ENCODE results near the gene RHBDD1.

The RHBDD1 gene

GRCh38 chr2:226868331-226869162 lies 32.7 kb downstream of the RHBDD1 start:
- Histone ChIP-seq H3K27me3 (ENCODE audit: control insufficient read depth, insufficient read depth, low read length, poor library complexity, severe bottlenecking) (no peaks in the 10 kb centered on the region), H3K4me3 (ENCODE audit: insufficient read depth, low read depth, low read length) (no peak overlapping the region), H3K27ac (ENCODE audit: insufficient read depth, low read depth, low read length, poor library complexity, severe bottlenecking) (no peak overlapping the region), H3K36me3 (ENCODE audit: control insufficient read depth, insufficient read depth, low read length) (peaks cover 4% of the 10 kb centered on the region), H3K9me3 (ENCODE audit: control insufficient read depth, low read length) (no peaks in the 10 kb centered on the region), H3K4me1 (ENCODE audit: control insufficient read depth, insufficient read depth, low read length) (peaks cover 15% of the 10 kb centered on the region)
- 38 to 45% methylated on average over 6 to 7 of the region's 7 CpGs for WGBS, 2 experiments

GRCh38 chr2:226869371-226869770 lies 33.5 kb downstream of the RHBDD1 start:
- 74 to 75% methylated on average over 5 of the region's 5 CpGs for WGBS, 2 experiments
- H3K4me1 ChIP-seq (ENCODE audit: control insufficient read depth, insufficient read depth, low read length) = peaks cover 15% of the 10 kb centered on the region
- no peaks in the 10 kb centered on the region for H3K27me3 ChIP-seq (ENCODE audit: control insufficient read depth, insufficient read depth, low read length, poor library complexity, severe bottlenecking)
- peaks cover 4% of the 10 kb centered on the region for H3K36me3 ChIP-seq (ENCODE audit: control insufficient read depth, insufficient read depth, low read length)
- no peaks in the 10 kb centered on the region for H3K9me3 ChIP-seq (ENCODE audit: control insufficient read depth, low read length)
- no peak overlapping the region for H3K4me3 ChIP-seq (ENCODE audit: insufficient read depth, low read depth, low read length)
- no peak overlapping the region for H3K27ac ChIP-seq (ENCODE audit: insufficient read depth, low read depth, low read length, poor library complexity, severe bottlenecking)

DNA sequence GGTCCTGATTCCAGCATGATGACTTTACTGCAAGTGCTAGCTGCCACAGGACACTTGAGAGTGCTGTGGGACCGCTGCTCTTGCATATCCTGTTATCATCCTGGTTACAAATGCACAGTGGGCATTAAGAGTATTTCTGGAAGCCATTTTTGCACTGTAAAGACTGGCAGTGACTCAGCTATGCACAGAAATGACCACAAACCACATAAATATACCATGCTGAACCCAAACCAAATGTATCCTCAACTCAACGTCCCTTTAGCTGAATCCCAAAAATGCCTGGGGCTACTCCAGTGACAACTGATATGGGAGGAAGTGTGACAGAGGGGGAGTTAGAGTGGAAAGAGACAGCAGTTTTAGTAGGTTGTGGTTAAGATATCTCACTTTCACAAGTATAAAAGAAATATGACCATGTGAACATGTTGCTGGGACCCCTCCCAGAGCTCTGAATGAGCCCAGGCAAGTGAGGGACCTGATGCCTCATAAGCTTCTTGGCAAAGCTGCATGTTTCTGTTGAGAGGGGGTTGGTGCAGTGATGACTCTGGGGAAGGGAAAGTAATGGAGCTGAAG lies 37.3 kb downstream of the RHBDD1 start:
- Histone ChIP-seq H3K36me3 (ENCODE audit: control insufficient read depth, insufficient read depth, low read length) (no peaks in the 10 kb centered on the region), H3K9me3 (ENCODE audit: control insufficient read depth, low read length) (no peaks in the 10 kb centered on the region), H3K4me3 (ENCODE audit: insufficient read depth, low read depth, low read length) (no peak overlapping the region), H3K4me1 (ENCODE audit: control insufficient read depth, insufficient read depth, low read length) (peaks cover 7% of the 10 kb centered on the region), H3K27me3 (ENCODE audit: control insufficient read depth, insufficient read depth, low read length, poor library complexity, severe bottlenecking) (no peaks in the 10 kb centered on the region), H3K27ac (ENCODE audit: insufficient read depth, low read depth, low read length, poor library complexity, severe bottlenecking) (no peak overlapping the region)
- WGBS, 2 experiments = 95 to 98% methylated on average over 2 of the region's 2 CpGs

GRCh38 chr2:226873826-226874225 lies 38.0 kb downstream of the RHBDD1 start:
- peaks cover 2% of the 10 kb centered on the region for H3K4me1 ChIP-seq (ENCODE audit: control insufficient read depth, insufficient read depth, low read length)
- H3K27ac ChIP-seq (ENCODE audit: insufficient read depth, low read depth, low read length, poor library complexity, severe bottlenecking) = no peak overlapping the region
- no peaks in the 10 kb centered on the region for H3K9me3 ChIP-seq (ENCODE audit: control insufficient read depth, low read length)
- WGBS, 2 experiments = 95 to 100% methylated on average over 1 of the region's 1 CpG
- H3K36me3 ChIP-seq (ENCODE audit: control insufficient read depth, insufficient read depth, low read length) = no peaks in the 10 kb centered on the region
- no peak overlapping the region for H3K4me3 ChIP-seq (ENCODE audit: insufficient read depth, low read depth, low read length)
- H3K27me3 ChIP-seq (ENCODE audit: control insufficient read depth, insufficient read depth, low read length, poor library complexity, severe bottlenecking) = no peaks in the 10 kb centered on the region

- no peak overlapping the region for H3K27ac ChIP-seq (ENCODE audit: insufficient read depth, low read depth, low read length, poor library complexity, severe bottlenecking)
- WGBS, 2 experiments = 86 to 87% methylated on average over 2 of the region's 3 CpGs
These were observed 38.9 kb downstream of the RHBDD1 start for GRCh38 chr2:226874749-226875148.

DNA sequence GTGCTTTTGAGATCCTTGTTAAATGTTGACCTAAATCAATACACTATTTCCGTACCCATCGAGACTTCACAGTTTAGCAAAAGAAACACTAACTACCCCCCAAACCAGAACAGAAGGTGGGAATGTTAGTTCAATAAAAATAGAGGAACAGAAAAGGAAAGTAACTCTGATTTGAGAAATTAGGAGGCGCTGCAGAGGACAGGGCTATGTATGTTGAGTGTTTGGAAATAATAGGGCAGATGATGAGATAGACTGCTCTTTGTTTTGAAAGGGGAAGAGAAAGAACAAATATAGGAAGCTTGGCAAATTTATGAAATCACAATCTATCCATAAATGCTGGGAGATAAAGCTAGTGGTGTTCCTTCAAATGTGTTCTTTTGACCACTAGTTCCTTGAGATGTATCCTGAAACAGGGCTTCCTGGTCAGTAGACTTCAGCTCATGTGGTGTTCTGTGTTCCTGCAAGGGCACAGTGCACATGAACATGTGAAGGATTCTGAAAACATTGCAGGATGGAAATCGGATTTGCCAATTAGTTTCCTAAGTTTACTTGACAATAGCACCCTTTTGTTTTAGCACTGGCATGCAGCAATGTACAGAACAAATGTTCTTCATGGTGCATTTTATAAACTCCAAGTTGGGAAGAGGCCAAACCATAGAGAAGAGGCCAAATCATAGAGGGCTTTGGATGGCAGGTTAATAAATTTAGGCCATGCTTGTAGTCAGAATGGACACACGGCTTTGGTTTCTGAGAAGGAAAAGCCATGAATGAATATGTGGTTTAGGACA lies 39.8 kb downstream of the RHBDD1 start:
- no peak overlapping the region for H3K27ac ChIP-seq (ENCODE audit: insufficient read depth, low read depth, low read length, poor library complexity, severe bottlenecking)

More at GRCh38 chr2:226874749-226875148, 38.9 kb downstream of the RHBDD1 start:
- no peaks in the 10 kb centered on the region for H3K9me3 ChIP-seq (ENCODE audit: control insufficient read depth, low read length)
- H3K27me3 ChIP-seq (ENCODE audit: control insufficient read depth, insufficient read depth, low read length, poor library complexity, severe bottlenecking) = no peaks in the 10 kb centered on the region
- no peak overlapping the region for H3K4me3 ChIP-seq (ENCODE audit: insufficient read depth, low read depth, low read length)
- H3K4me1 ChIP-seq (ENCODE audit: control insufficient read depth, insufficient read depth, low read length) = no peaks in the 10 kb centered on the region
- no peaks in the 10 kb centered on the region for H3K36me3 ChIP-seq (ENCODE audit: control insufficient read depth, insufficient read depth, low read length)

GRCh38 chr2:226877491-226877890 lies 41.6 kb downstream of the RHBDD1 start:
- H3K4me1 ChIP-seq (ENCODE audit: control insufficient read depth, insufficient read depth, low read length) = no peaks in the 10 kb centered on the region
- no peak overlapping the region for H3K27ac ChIP-seq (ENCODE audit: insufficient read depth, low read depth, low read length, poor library complexity, severe bottlenecking)
- 98% methylated on average over 3 of the region's 3 CpGs for WGBS, 2 experiments
- no peaks in the 10 kb centered on the region for H3K27me3 ChIP-seq (ENCODE audit: control insufficient read depth, insufficient read depth, low read length, poor library complexity, severe bottlenecking)
- no peaks in the 10 kb centered on the region for H3K36me3 ChIP-seq (ENCODE audit: control insufficient read depth, insufficient read depth, low read length)
- no peak overlapping the region for H3K4me3 ChIP-seq (ENCODE audit: insufficient read depth, low read depth, low read length)
- no peaks in the 10 kb centered on the region for H3K9me3 ChIP-seq (ENCODE audit: control insufficient read depth, low read length)

More for the DNA sequence above, 39.8 kb downstream of the RHBDD1 start:
- Histone ChIP-seq H3K9me3 (ENCODE audit: control insufficient read depth, low read length) (no peaks in the 10 kb centered on the region), H3K36me3 (ENCODE audit: control insufficient read depth, insufficient read depth, low read length) (no peaks in the 10 kb centered on the region), H3K4me3 (ENCODE audit: insufficient read depth, low read depth, low read length) (no peak overlapping the region), H3K4me1 (ENCODE audit: control insufficient read depth, insufficient read depth, low read length) (no peaks in the 10 kb centered on the region), H3K27me3 (ENCODE audit: control insufficient read depth, insufficient read depth, low read length, poor library complexity, severe bottlenecking) (no peaks in the 10 kb centered on the region)
- 97 to 98% methylated on average over 3 of the region's 5 CpGs for WGBS, 2 experiments

GRCh38 chr2:226881287-226881686 lies 45.4 kb downstream of the RHBDD1 start:
- no peaks in the 10 kb centered on the region for H3K9me3 ChIP-seq (ENCODE audit: control insufficient read depth, low read length)
- no peaks in the 10 kb centered on the region for H3K4me1 ChIP-seq (ENCODE audit: control insufficient read depth, insufficient read depth, low read length)
- H3K4me3 ChIP-seq (ENCODE audit: insufficient read depth, low read depth, low read length) = no peak overlapping the region
- 94% methylated on average over 2 of the region's 2 CpGs for WGBS, 2 experiments
- H3K27ac ChIP-seq (ENCODE audit: insufficient read depth, low read depth, low read length, poor library complexity, severe bottlenecking) = no peak overlapping the region
- no peaks in the 10 kb centered on the region for H3K27me3 ChIP-seq (ENCODE audit: control insufficient read depth, insufficient read depth, low read length, poor library complexity, severe bottlenecking)
- H3K36me3 ChIP-seq (ENCODE audit: control insufficient read depth, insufficient read depth, low read length) = no peaks in the 10 kb centered on the region

DNA sequence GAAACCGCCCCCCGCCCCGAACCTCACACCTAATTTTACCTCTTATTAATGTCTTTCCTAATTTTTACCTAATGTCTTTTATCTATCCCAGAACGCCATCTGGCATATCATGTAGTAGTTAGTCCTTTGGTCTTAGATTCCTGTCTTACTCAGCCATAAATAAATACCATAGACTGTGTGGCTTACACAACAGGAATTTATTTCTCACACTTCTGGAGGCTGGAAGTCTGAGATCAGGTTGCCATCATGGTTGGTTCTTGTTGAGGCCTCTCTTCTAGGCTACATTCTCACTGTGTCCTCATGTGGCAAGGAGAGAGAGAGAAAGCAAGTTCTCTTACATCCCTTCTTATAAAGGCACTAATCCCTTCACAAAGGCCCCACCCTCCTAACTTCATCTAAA lies 46.8 kb downstream of the RHBDD1 start:
- Histone ChIP-seq H3K27ac (ENCODE audit: insufficient read depth, low read depth, low read length, poor library complexity, severe bottlenecking) (no peak overlapping the region), H3K36me3 (ENCODE audit: control insufficient read depth, insufficient read depth, low read length) (no peaks in the 10 kb centered on the region), H3K4me3 (ENCODE audit: insufficient read depth, low read depth, low read length) (no peak overlapping the region), H3K4me1 (ENCODE audit: control insufficient read depth, insufficient read depth, low read length) (no peaks in the 10 kb centered on the region), H3K27me3 (ENCODE audit: control insufficient read depth, insufficient read depth, low read length, poor library complexity, severe bottlenecking) (no peaks in the 10 kb centered on the region), H3K9me3 (ENCODE audit: control insufficient read depth, low read length) (no peaks in the 10 kb centered on the region)
- 89 to 100% methylated on average over 3 to 4 of the region's 4 CpGs for WGBS, 2 experiments

- H3K9me3 ChIP-seq (ENCODE audit: control insufficient read depth, low read length) = no peaks in the 10 kb centered on the region
- H3K27ac ChIP-seq (ENCODE audit: insufficient read depth, low read depth, low read length, poor library complexity, severe bottlenecking) = no peak overlapping the region
- H3K4me3 ChIP-seq (ENCODE audit: insufficient read depth, low read depth, low read length) = no peak overlapping the region
- H3K27me3 ChIP-seq (ENCODE audit: control insufficient read depth, insufficient read depth, low read length, poor library complexity, severe bottlenecking) = no peaks in the 10 kb centered on the region
- no peaks in the 10 kb centered on the region for H3K36me3 ChIP-seq (ENCODE audit: control insufficient read depth, insufficient read depth, low read length)
- 93 to 97% methylated on average over 4 of the region's 4 CpGs for WGBS, 2 experiments
- H3K4me1 ChIP-seq (ENCODE audit: control insufficient read depth, insufficient read depth, low read length) = no peaks in the 10 kb centered on the region
These were observed 47.5 kb downstream of the RHBDD1 start for GRCh38 chr2:226883296-226883795.
